HK-2 (cell line): ENCODE measurements around the gene FMOD.
"Not testable (repeated sequence)": the region's sequence is repeated elsewhere in the genome, so short reads cannot be mapped to it uniquely, and the experiment has no call there.

Experiments used
- DNase-seq: peaks from one replicate; pipeline ENCODE4 v3.0.0-alpha.2; 2018; ENCODE audit not compliant: unreplicated experiment

The FMOD gene

GRCh38 chr1:203306089-203306964, 44.6 kb downstream of the FMOD start:
- peak; percentile 43 for DNase-seq

- no peak for DNase-seq
These were observed 45.2 kb downstream of the FMOD start for GRCh38 chr1:203305809-203306088.

DNA sequence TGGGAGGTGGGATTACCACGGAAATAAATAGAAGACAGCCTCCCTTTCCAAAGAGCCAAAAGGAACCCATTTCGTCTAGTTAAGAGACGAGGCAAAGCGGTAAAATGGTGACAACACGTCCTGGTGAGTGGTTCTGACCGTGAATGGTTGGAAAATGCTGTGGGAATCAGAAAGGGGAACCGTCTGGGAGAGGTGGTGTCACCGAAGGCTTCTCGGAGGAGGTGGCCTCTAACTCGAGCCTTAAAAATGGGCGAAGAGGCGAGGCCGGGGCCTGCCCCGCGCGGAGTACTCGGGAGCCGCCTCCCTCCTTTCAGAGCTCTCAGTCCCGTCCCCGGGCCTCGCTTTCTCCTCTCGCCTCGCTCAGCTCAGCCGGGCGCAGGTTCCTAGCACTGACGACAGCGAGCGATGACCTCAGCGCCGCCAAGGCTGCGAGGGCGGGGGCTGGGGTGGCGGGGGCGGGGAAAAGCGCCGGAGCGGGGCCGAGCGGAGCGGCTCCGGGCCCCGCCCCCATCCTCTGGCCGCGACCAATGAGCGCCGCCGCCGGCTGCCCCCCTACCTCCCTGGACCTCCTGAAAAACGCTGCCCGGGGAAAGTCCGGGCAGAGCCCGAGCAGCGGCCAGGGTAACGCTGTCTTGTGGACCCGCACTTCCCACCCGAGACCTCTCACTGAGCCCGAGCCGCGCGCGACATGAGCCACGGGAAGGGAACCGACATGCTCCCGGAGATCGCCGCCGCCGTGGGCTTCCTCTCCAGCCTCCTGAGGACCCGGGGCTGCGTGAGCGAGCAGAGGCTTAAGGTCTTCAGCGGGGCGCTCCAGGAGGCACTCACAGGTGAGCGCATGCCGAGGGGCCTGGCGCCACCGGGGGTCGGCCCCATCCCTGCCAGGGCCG, 45.8 kb downstream of the FMOD start, which contains the start of gene BTG2:
Gene BTG2, plus strand, starts transcription at position 601 of the 890 bp plus-strand sequence. Its CDS starts 88 bp downstream, at position 689.
- peak; percentile 95 for DNase-seq

- DNase-seq, result no peak
These were observed 46.5 kb downstream of the FMOD start for GRCh38 chr1:203304391-203304918.

GRCh38 chr1:203302894-203303293, 48.0 kb downstream of the FMOD start:
- DNase-seq, result no peak

DNA sequence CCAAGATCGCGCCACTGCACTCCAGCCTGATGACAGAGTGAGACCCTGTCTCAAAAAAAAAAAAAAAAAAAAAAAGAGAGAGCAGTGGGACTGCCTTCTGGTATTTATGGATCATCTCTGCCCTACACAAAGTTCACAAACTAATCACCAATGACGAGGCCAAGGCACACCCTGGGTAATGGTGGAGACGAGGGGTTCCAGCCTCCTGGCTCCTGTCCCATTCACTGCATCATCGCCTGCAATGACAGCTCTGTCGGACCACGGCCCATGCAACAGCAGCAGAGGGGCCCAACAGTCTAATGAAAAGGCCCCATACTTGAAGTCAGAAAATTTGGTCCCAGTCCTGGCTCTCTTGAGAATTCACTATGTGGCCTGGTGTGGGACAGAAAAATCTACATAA, 48.5 kb downstream of the FMOD start:
- no peak for DNase-seq

GRCh38 chr1:203301331-203301668, 49.6 kb downstream of the FMOD start:
- DNase-seq, result no peak

DNA sequence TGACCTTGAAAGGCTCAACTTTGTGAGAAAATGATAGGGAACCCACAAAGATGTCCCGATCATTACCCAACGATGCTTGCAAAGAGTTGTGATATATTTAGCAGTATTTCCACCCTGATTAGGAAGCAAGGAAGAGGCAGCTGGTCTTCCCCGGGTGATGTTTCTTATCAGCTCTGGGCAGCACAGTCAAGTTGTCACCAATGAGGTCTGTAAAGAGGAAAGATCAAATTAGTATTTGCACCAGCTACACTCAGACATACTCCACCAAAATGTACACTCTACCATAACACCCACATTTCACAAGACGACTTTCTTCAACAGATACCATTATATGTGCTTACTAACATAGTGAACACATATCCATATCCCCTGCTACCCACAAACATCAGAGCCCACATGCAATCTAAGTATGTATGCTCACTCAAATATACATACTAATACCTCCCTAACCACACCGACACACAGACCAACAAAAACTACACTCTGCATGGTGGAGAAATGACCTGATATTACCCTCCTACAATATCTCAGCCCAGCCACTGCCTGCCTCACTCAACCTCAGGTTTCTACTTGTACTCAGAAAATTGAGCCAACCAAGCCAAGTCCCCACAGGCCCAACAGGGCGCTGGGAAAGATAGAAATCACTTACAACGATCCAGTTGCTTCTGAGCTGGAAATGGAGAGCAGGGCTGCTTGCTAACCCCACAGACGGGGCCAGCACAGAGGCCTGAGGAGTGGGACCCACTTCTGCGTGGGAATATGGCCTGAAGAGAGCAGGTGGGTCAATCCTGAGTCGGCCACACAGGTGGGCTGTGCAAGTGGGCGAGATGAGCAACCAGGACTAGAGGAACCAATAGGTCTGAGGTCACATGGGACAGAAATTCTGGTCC, 50.2 kb downstream of the FMOD start:
- DNase-seq, result no peak

DNA sequence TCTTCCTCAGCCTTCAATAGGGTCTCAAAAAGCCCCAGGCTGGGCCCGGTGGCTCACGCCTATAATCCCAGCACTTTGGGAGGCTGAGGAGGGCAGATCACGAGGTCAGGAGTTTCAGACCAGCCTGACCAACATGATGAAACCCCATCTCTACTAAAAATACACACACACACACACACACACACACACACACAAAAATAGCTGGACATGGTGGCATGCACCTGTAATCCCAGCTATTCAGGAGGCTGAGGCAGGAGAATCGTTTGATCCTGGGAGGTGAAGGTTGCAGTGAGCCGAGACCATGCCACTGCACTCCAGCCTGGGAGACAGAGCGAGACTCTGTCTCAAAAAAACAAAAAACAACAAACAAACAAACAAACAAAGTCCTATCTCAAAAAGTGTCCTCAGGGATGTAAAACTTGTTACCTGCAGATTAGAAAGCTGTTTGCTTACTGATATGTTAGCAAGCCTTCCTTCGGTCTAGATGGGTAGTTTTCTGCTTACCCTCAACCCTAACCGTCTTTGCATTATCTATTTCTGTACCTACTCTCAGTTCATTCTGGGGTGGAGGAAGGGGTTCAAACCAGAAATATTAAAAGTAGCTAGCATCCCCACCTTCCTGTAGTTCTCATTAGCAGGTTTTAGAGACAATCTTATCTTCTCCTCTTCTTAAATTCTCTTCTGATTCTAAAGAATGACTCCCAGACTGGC, 51.0 kb downstream of the FMOD start:
- not testable (repeated sequence) for DNase-seq

- no peak for DNase-seq
These were observed 51.8 kb downstream of the FMOD start for GRCh38 chr1:203299169-203299568.

DNA sequence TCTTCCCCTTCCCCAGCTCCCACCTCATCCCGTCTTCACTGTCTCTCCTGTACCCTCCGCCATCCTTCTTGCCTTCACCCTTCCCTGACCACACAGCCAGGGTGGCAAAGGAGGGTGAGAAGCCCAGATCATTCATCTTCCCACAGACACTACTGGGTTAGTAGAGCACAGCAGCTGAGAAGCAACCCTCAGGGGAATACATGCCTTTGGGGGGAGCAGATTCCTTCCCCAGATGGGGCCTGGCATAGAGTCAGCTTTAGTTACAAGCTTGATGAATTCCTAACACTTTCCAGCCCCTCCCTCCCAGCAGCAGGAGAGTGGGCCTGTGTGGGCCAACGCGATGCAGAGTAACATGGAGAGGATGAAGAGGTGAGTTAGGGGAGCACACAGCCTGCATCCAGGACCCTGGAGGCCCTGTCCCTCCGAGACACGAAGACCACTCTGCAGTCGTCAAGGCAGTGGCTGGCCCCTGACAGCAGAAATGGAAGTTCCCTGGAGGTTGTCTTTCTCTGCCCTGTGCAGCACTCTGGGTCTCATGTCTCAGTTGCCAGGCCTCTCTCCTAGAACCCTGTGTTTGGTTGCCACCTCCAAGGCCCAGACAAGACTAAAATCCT, 54.4 kb downstream of the FMOD start:
- DNase-seq, result no peak

GRCh38 chr1:203295796-203296195, 55.1 kb downstream of the FMOD start:
- no peak for DNase-seq

GRCh38 chr1:203291201-203292096, 59.5 kb downstream of the FMOD start:
- DNase-seq, result no peak
